ENCODE data around the gene COL4A3.

DNA sequence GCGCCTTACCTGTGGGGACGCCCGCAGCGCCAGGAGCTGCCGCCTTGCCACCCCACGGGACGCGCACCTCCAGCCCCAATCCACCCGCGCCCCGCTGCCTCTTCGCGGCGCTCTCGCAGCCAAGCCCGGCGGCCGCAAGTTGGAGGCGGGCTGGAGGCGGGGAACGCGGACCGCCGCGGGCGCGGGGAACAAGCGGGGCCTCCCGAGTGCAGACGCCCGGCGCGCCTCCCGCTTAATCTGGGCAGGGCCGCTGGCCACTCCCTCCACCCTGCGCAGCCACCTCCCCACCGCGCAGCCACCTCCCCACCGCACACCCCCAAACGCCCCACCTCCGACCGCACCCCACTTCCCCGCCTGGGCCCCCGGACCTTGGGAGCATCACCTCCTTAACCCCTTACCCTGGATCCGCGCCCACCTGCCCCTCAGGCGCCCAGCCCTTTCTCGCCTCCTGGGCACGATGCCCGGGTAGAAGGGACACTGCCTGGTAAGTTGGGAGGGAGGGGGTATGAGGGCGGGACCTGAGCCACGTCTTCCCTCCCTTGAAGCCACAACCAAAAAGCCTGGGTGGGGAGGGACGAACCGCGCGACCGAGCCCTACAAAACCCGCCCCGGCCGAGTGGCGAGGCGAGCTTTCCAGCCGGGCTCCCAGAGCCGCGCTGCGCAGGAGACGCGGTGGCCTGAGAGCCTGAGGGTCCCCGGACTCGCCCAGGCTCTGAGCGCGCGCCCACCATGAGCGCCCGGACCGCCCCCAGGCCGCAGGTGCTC is at the start of gene COL4A3, which contains the start of gene COL4A4:
- TF ChIP-seq CTCF (IDR thresholded peaks at IDR 0.05; ENCODE audit: borderline replicate concordance, extremely low read depth, low read length, poor library complexity, severe bottlenecking) (no peak), EZH2 (IDR thresholded peaks at IDR 0.05; ENCODE audit: borderline replicate concordance, low read depth, low read length, severe bottlenecking) (no peak)

Data from DND-41 (cell line).